GM10266 (cell line): Measurements from ENCODE around the gene TNFAIP8L2.

Source experiments
- DNase-seq: peaks from one replicate; pipeline ENCODE4 v3.0.0; 2012; ENCODE audit errors: extremely low spot score
- CTCF ChIP-seq: IDR thresholded peaks from 2 replicates; pipeline ENCODE4 v1.5.1; 2012; ENCODE audit warnings: mild to moderate bottlenecking, low read depth; ENCODE audit not compliant: control insufficient read depth, insufficient read depth; ENCODE audit errors: missing control alignments

Gene TNFAIP8L2

GRCh38 chr1:151159373-151159772, 2.9 kb downstream of the TNFAIP8L2 start:
- no peak for DNase-seq
- no peak for TF ChIP-seq CTCF

GRCh38 chr1:151164732-151165280, 8.4 kb downstream of the TNFAIP8L2 start:
- no peak for DNase-seq
- TF ChIP-seq CTCF, result no peak

- no peak for DNase-seq
- TF ChIP-seq CTCF, result no peak
These were observed 8.9 kb downstream of the TNFAIP8L2 start for GRCh38 chr1:151165281-151165737.

- peak; percentile 89 for DNase-seq
These were observed 9.5 kb downstream of the TNFAIP8L2 start, which contains the start of the genes LYSMD1 and SCNM1 for GRCh38 chr1:151165738-151166504. LYSMD1 (minus strand) TSS chr1:151165902; CDS start chr1:151165258, 644 bp downstream. SCNM1 (plus strand) TSS chr1:151166144; CDS start chr1:151166153, 9 bp downstream.

GRCh38 chr1:151166505-151166956, 10.1 kb downstream of the TNFAIP8L2 start:
- TF ChIP-seq CTCF, result no peak
- DNase-seq, result no peak

More at GRCh38 chr1:151165738-151166504, 9.5 kb downstream of the TNFAIP8L2 start, which contains the start of the genes LYSMD1 and SCNM1:
- TF ChIP-seq CTCF, result no peak

GRCh38 chr1:151167116-151167515, 10.7 kb downstream of the TNFAIP8L2 start:
- TF ChIP-seq CTCF, result no peak
- DNase-seq, result no peak

- no peak for TF ChIP-seq CTCF
- no peak for DNase-seq
These were observed 14.7 kb downstream of the TNFAIP8L2 start for GRCh38 chr1:151171190-151171589.
